Measurements from ENCODE around the gene ZFYVE28.

ZFYVE28 gene

GRCh38 chr4:2367626-2368025, 50.8 kb downstream of the ZFYVE28 start:
- TF ChIP-seq GATA2 (IDR thresholded peaks at IDR 0.05; ENCODE audit: low read depth, low read length): no peak
- no peak for TF ChIP-seq GATA3 (IDR thresholded peaks at IDR 0.05; ENCODE audit: low read depth, low read length)

- TF ChIP-seq GATA2 (IDR thresholded peaks at IDR 0.05; ENCODE audit: low read depth, low read length) (no peak), GATA3 (IDR thresholded peaks at IDR 0.05; ENCODE audit: low read depth, low read length) (no peak)
Observed at GRCh38 chr4:2366252-2367192, 51.9 kb downstream of the ZFYVE28 start.

GRCh38 chr4:2365913-2366210, 52.6 kb downstream of the ZFYVE28 start:
- TF ChIP-seq GATA3 (IDR thresholded peaks at IDR 0.05; ENCODE audit: low read depth, low read length) (no peak), GATA2 (IDR thresholded peaks at IDR 0.05; ENCODE audit: low read depth, low read length) (no peak)

GRCh38 chr4:2365054-2365912, 53.2 kb downstream of the ZFYVE28 start:
- TF ChIP-seq GATA2 (IDR thresholded peaks at IDR 0.05; ENCODE audit: low read depth, low read length) (no peak), GATA3 (IDR thresholded peaks at IDR 0.05; ENCODE audit: low read depth, low read length) (no peak)

- TF ChIP-seq GATA2 (IDR thresholded peaks at IDR 0.05; ENCODE audit: low read depth, low read length) (no peak), GATA3 (IDR thresholded peaks at IDR 0.05; ENCODE audit: low read depth, low read length) (no peak)
Observed at GRCh38 chr4:2364654-2365053, 53.8 kb downstream of the ZFYVE28 start.

- no peak for TF ChIP-seq GATA3 (IDR thresholded peaks at IDR 0.05; ENCODE audit: low read depth, low read length)
- no peak for TF ChIP-seq GATA2 (IDR thresholded peaks at IDR 0.05; ENCODE audit: low read depth, low read length)
Observed at GRCh38 chr4:2363951-2364653, 54.3 kb downstream of the ZFYVE28 start.

- no peak for TF ChIP-seq GATA3 (IDR thresholded peaks at IDR 0.05; ENCODE audit: low read depth, low read length)
Observed at GRCh38 chr4:2363056-2363721, 55.3 kb downstream of the ZFYVE28 start.

GRCh38 chr4:2362266-2363055, 56.0 kb downstream of the ZFYVE28 start:
- TF ChIP-seq GATA3 (IDR thresholded peaks at IDR 0.05; ENCODE audit: low read depth, low read length): no peak
- no peak for TF ChIP-seq GATA2 (IDR thresholded peaks at IDR 0.05; ENCODE audit: low read depth, low read length)

- TF ChIP-seq GATA3 (IDR thresholded peaks at IDR 0.05; ENCODE audit: low read depth, low read length) (no peak), GATA2 (IDR thresholded peaks at IDR 0.05; ENCODE audit: low read depth, low read length) (no peak)
Observed at GRCh38 chr4:2361366-2362265, 56.8 kb downstream of the ZFYVE28 start.

GRCh38 chr4:2360396-2360730, 58.1 kb downstream of the ZFYVE28 start:
- TF ChIP-seq GATA2 (IDR thresholded peaks at IDR 0.05; ENCODE audit: low read depth, low read length) (no peak), GATA3 (IDR thresholded peaks at IDR 0.05; ENCODE audit: low read depth, low read length) (no peak)

- TF ChIP-seq GATA2 (IDR thresholded peaks at IDR 0.05; ENCODE audit: low read depth, low read length) (no peak), GATA3 (IDR thresholded peaks at IDR 0.05; ENCODE audit: low read depth, low read length) (no peak)
Observed at GRCh38 chr4:2359591-2360395, 58.7 kb downstream of the ZFYVE28 start.

Data from SH-SY5Y (cell line).